WTC11 (cell line): ENCODE data around the gene HMGN4. TPM values are rescaled to one million over a fixed set of nuclear protein-coding genes. Genes with fewer than 3 reads are reported as not detected.

Experiments
- ATF3 ChIP-seq: sonication (generic); formaldehyde crosslinking; conservative IDR thresholded peaks from 2 replicates; pipeline ENCODE4 v1.8.1; 2022; ENCODE audit warnings: mild to moderate bottlenecking, missing genetic modification reagents
- CDX4 ChIP-seq: fragments of 250-450 bp; sonication (Bioruptor Pico); IDR thresholded peaks from 2 replicates; pipeline ENCODE4 v1.9.0; 2021; ENCODE audit warnings: moderate library complexity, mild to moderate bottlenecking, inconsistent platforms, borderline replicate concordance
- CTCF ChIP-seq: fragments of 200-600 bp; IDR thresholded peaks from 2 replicates; pipeline ENCODE4 v1.8.0; 2022; ENCODE audit warnings: antibody characterized with exemption
- E2F5 ChIP-seq: sonication (generic); formaldehyde crosslinking; IDR thresholded peaks from 2 replicates; pipeline ENCODE4 v1.8.1; 2022; ENCODE audit warnings: mild to moderate bottlenecking, moderate library complexity, missing genetic modification reagents
- EMX1 ChIP-seq: fragments of 250-450 bp; sonication (Bioruptor Pico); IDR thresholded peaks from 2 replicates; pipeline ENCODE4 v1.8.0; 2021; ENCODE audit warnings: mild to moderate bottlenecking
- ESRRA ChIP-seq: sonication (generic); formaldehyde crosslinking; IDR thresholded peaks from 2 replicates; pipeline ENCODE4 v1.8.1; 2022; ENCODE audit warnings: mild to moderate bottlenecking, missing genetic modification reagents, borderline replicate concordance
- FOXP1 ChIP-seq: sonication (generic); formaldehyde crosslinking; IDR thresholded peaks from 2 replicates; pipeline ENCODE4 v1.8.0; 2022; ENCODE audit warnings: missing genetic modification reagents, mild to moderate bottlenecking, moderate library complexity, borderline replicate concordance
- HMGXB4 ChIP-seq: sonication (generic); formaldehyde crosslinking; IDR thresholded peaks from 2 replicates; pipeline ENCODE4 v1.8.1; 2023; ENCODE audit warnings: mild to moderate bottlenecking, moderate library complexity, missing genetic modification reagents
- MYBL2 ChIP-seq: sonication (generic); formaldehyde crosslinking; IDR thresholded peaks from 2 replicates; pipeline ENCODE4 v1.8.1; 2023; ENCODE audit warnings: mild to moderate bottlenecking, moderate library complexity, missing genetic modification reagents
- RORB ChIP-seq: fragments of 250-450 bp; sonication (Bioruptor Pico); IDR thresholded peaks from 2 replicates; pipeline ENCODE4 v1.9.0; 2021; ENCODE audit warnings: mild to moderate bottlenecking
- SMAD3 ChIP-seq: sonication (generic); formaldehyde crosslinking; IDR thresholded peaks from 2 replicates; pipeline ENCODE4 v1.8.0; 2022; ENCODE audit warnings: missing genetic modification reagents, mild to moderate bottlenecking, borderline replicate concordance
- SP1 ChIP-seq: sonication (generic); formaldehyde crosslinking; conservative IDR thresholded peaks from 2 replicates; pipeline ENCODE4 v1.8.1; 2022; ENCODE audit warnings: missing genetic modification reagents
- ZNF138 ChIP-seq: sonication (generic); formaldehyde crosslinking; conservative IDR thresholded peaks from 2 replicates; pipeline ENCODE4 v1.8.1; 2022; ENCODE audit warnings: mild to moderate bottlenecking, moderate library complexity, missing genetic modification reagents
- ZNF219 ChIP-seq: sonication (generic); formaldehyde crosslinking; IDR thresholded peaks from 2 replicates; pipeline ENCODE4 v1.8.0; 2023; ENCODE audit warnings: missing genetic modification reagents, mild to moderate bottlenecking, borderline replicate concordance
- ZNF232 ChIP-seq: sonication (generic); formaldehyde crosslinking; IDR thresholded peaks from 2 replicates; pipeline ENCODE4 v1.8.0; 2022; ENCODE audit warnings: mild to moderate bottlenecking, missing genetic modification reagents
- ZNF396 ChIP-seq: fragments of 250-450 bp; sonication (Bioruptor Pico); IDR thresholded peaks from 2 replicates; pipeline ENCODE4 v1.8.0; 2021; ENCODE audit warnings: mild to moderate bottlenecking, moderate library complexity, borderline replicate concordance
- total RNA-seq: library from RNA; stranded (reverse); gene quantifications from 3 replicates; pipeline ENCODE4 v1.2.3, GENCODE V29; 2021
- TF ChIP-seq, protein P1 (sequence below): sonication (generic); formaldehyde crosslinking; IDR thresholded peaks from 2 replicates; pipeline ENCODE4 v1.8.0; 2023; ENCODE audit warnings: mild to moderate bottlenecking, missing genetic modification reagents
- TF ChIP-seq, protein P2 (sequence below): fragments of 250-450 bp; sonication (Bioruptor Pico); IDR thresholded peaks from 2 replicates; pipeline ENCODE4 v1.9.0; 2021; ENCODE audit warnings: mild to moderate bottlenecking
- TF ChIP-seq, protein P3 (sequence below): sonication (generic); formaldehyde crosslinking; IDR thresholded peaks from 2 replicates; pipeline ENCODE4 v1.8.1; 2023; ENCODE audit warnings: mild to moderate bottlenecking, missing genetic modification reagents

HMGN4 gene
- total RNA-seq, 1 experiment from 2014 or later = 57.1 TPM

- no peak for TF ChIP-seq FOXP1 (CRISPR knock-in tag)
- TF ChIP-seq SP1 (CRISPR knock-in tag) = peak; percentile 50; the same call in 1 of the 2 replicates
- TF ChIP-seq ATF3 (CRISPR knock-in tag) = no peak
- TF ChIP-seq EMX1 (CRISPR knock-in tag) = peak; percentile 51; the same call in 1 of the 2 replicates
- 0 out of 2 replicates have a peak, but pooled peaks have one; percentile 41 for TF ChIP-seq MYBL2
- TF ChIP-seq ZNF219 = no peak
- TF ChIP-seq, protein P1, sequence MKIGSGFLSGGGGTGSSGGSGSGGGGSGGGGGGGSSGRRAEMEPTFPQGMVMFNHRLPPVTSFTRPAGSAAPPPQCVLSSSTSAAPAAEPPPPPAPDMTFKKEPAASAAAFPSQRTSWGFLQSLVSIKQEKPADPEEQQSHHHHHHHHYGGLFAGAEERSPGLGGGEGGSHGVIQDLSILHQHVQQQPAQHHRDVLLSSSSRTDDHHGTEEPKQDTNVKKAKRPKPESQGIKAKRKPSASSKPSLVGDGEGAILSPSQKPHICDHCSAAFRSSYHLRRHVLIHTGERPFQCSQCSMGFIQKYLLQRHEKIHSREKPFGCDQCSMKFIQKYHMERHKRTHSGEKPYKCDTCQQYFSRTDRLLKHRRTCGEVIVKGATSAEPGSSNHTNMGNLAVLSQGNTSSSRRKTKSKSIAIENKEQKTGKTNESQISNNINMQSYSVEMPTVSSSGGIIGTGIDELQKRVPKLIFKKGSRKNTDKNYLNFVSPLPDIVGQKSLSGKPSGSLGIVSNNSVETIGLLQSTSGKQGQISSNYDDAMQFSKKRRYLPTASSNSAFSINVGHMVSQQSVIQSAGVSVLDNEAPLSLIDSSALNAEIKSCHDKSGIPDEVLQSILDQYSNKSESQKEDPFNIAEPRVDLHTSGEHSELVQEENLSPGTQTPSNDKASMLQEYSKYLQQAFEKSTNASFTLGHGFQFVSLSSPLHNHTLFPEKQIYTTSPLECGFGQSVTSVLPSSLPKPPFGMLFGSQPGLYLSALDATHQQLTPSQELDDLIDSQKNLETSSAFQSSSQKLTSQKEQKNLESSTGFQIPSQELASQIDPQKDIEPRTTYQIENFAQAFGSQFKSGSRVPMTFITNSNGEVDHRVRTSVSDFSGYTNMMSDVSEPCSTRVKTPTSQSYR (CRISPR knock-in tag) = no peak
- no peak for TF ChIP-seq ZNF138 (CRISPR knock-in tag)
- TF ChIP-seq, protein P2, sequence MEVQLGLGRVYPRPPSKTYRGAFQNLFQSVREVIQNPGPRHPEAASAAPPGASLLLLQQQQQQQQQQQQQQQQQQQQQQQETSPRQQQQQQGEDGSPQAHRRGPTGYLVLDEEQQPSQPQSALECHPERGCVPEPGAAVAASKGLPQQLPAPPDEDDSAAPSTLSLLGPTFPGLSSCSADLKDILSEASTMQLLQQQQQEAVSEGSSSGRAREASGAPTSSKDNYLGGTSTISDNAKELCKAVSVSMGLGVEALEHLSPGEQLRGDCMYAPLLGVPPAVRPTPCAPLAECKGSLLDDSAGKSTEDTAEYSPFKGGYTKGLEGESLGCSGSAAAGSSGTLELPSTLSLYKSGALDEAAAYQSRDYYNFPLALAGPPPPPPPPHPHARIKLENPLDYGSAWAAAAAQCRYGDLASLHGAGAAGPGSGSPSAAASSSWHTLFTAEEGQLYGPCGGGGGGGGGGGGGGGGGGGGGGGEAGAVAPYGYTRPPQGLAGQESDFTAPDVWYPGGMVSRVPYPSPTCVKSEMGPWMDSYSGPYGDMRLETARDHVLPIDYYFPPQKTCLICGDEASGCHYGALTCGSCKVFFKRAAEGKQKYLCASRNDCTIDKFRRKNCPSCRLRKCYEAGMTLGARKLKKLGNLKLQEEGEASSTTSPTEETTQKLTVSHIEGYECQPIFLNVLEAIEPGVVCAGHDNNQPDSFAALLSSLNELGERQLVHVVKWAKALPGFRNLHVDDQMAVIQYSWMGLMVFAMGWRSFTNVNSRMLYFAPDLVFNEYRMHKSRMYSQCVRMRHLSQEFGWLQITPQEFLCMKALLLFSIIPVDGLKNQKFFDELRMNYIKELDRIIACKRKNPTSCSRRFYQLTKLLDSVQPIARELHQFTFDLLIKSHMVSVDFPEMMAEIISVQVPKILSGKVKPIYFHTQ = no peak
- peak; percentile 52; the same call in 1 of the 2 replicates for TF ChIP-seq HMGXB4 (CRISPR knock-in tag)
- TF ChIP-seq, protein P3, sequence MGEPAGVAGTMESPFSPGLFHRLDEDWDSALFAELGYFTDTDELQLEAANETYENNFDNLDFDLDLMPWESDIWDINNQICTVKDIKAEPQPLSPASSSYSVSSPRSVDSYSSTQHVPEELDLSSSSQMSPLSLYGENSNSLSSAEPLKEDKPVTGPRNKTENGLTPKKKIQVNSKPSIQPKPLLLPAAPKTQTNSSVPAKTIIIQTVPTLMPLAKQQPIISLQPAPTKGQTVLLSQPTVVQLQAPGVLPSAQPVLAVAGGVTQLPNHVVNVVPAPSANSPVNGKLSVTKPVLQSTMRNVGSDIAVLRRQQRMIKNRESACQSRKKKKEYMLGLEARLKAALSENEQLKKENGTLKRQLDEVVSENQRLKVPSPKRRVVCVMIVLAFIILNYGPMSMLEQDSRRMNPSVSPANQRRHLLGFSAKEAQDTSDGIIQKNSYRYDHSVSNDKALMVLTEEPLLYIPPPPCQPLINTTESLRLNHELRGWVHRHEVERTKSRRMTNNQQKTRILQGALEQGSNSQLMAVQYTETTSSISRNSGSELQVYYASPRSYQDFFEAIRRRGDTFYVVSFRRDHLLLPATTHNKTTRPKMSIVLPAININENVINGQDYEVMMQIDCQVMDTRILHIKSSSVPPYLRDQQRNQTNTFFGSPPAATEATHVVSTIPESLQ (CRISPR knock-in tag) = no peak
- TF ChIP-seq ZNF232 (CRISPR knock-in tag) = 0 out of 2 replicates have a peak, but pooled peaks have one; percentile 18
- no peak for TF ChIP-seq CDX4 (CRISPR knock-in tag)
- TF ChIP-seq ZNF396 (CRISPR knock-in tag) = no peak
- TF ChIP-seq ESRRA (CRISPR knock-in tag) = no peak
- no peak for TF ChIP-seq E2F5 (CRISPR knock-in tag)
- no peak for TF ChIP-seq CTCF
- 0 out of 2 replicates have a peak, but pooled peaks have one; percentile 57 for TF ChIP-seq RORB (CRISPR knock-in tag)
- TF ChIP-seq SMAD3 = no peak
Observed at GRCh38 chr6:26556263-26557070, 18.3 kb downstream of the HMGN4 start (continued).
